ENCODE measurements around the gene FAM13A. TPM values are rescaled to one million over a fixed set of nuclear protein-coding genes. Genes with fewer than 3 reads are reported as not detected.

Gene FAM13A
- total RNA-seq, 2 experiments from 2014 or later: 9.6 to 10.2 TPM

- intact Hi-C loops (cut with DNase I, micrococcal nuclease): no loop called here
- H3K9me3 ChIP-seq (ENCODE audit: control insufficient read depth in 1 of 2, insufficient read depth in 1 of 2, low read length in 2 of 2): no peaks in the 10 kb centered on the region
- Mint-ChIP-seq H3K4me1 (ENCODE audit: low read depth) (peaks cover 9% of the 10 kb centered on the region), H3K27me3 (no peaks in the 10 kb centered on the region), H3K36me3 (ENCODE audit: low read depth) (peaks cover 29% of the 10 kb centered on the region), H3K9me3 (no peaks in the 10 kb centered on the region), H3K27ac (no peak overlapping the region), H3K4me3 (no peak overlapping the region)
- H3K36me3 ChIP-seq (ENCODE audit: insufficient read depth, low read length): peaks cover 19% of the 10 kb centered on the region
- ATAC-seq (ENCODE audit: poor library complexity) (no peak), DNase-seq (no peak)
- TF ChIP-seq CTCF (IDR thresholded peaks at IDR 0.05): no peak
- ChIA-PET POLR2A (no interaction called here), CTCF (interaction anchor here (1.5 kb wide), 1 partner anchor 12 kb away, joined by 3 read pairs; no protein-coding TSS in a partner anchor)
- H3K27me3 ChIP-seq (ENCODE audit: control insufficient read depth in 1 of 2, insufficient read depth in 2 of 2, low read length in 2 of 2): no peaks in the 10 kb centered on the region
- peaks cover 2% of the 10 kb centered on the region for H3K4me1 ChIP-seq (ENCODE audit: insufficient read depth, low read length)
- H3K4me3 ChIP-seq (ENCODE audit: low read length): no peak overlapping the region
- H3K27ac ChIP-seq (ENCODE audit: low read depth in 1 of 2, low read length in 2 of 2): no peak overlapping the region
These were observed 313.3 kb downstream of the FAM13A start for GRCh38 chr4:88743696-88744095.

- Histone ChIP-seq H3K9me3 (ENCODE audit: control insufficient read depth in 1 of 2, insufficient read depth in 1 of 2, low read length in 2 of 2) (no peaks in the 10 kb centered on the region), H3K4me1 (ENCODE audit: insufficient read depth, low read length) (peaks cover 13% of the 10 kb centered on the region), H3K27ac (ENCODE audit: low read depth in 1 of 2, low read length in 2 of 2) (no peak overlapping the region), H3K36me3 (ENCODE audit: insufficient read depth, low read length) (peaks cover 13% of the 10 kb centered on the region), H3K27me3 (ENCODE audit: control insufficient read depth in 1 of 2, insufficient read depth in 2 of 2, low read length in 2 of 2) (no peaks in the 10 kb centered on the region), H3K4me3 (ENCODE audit: low read length) (no peak overlapping the region)
- no peak for TF ChIP-seq CTCF (IDR thresholded peaks at IDR 0.05)
- Mint-ChIP-seq H3K9me3 (no peaks in the 10 kb centered on the region), H3K4me1 (ENCODE audit: low read depth) (peaks cover 20% of the 10 kb centered on the region), H3K36me3 (ENCODE audit: low read depth) (peaks cover 22% of the 10 kb centered on the region), H3K27ac (no peak overlapping the region), H3K27me3 (no peaks in the 10 kb centered on the region), H3K4me3 (no peak overlapping the region)
- CTCF ChIA-PET: no interaction called here
- DNase-seq: no peak
- intact Hi-C loops (cut with DNase I, micrococcal nuclease): no loop called here
- no peak for ATAC-seq (ENCODE audit: poor library complexity)
- POLR2A ChIA-PET: no interaction called here
These were observed 314.4 kb downstream of the FAM13A start for GRCh38 chr4:88742561-88742960.

GRCh38 chr4:88738180-88738579, 318.8 kb downstream of the FAM13A start:
- ChIA-PET CTCF (no interaction called here), POLR2A (interaction anchor here (0.8 to 1.6 kb wide), 2 partner anchors 9 to 63 kb away, joined by 3 to 6 read pairs; no protein-coding TSS in a partner anchor)
- no peaks in the 10 kb centered on the region for H3K27me3 ChIP-seq (ENCODE audit: control insufficient read depth in 1 of 2, insufficient read depth in 2 of 2, low read length in 2 of 2)
- ATAC-seq (ENCODE audit: poor library complexity) (no peak), DNase-seq (no peak)
- no peaks in the 10 kb centered on the region for H3K36me3 Mint-ChIP-seq (ENCODE audit: low read depth)
- intact Hi-C loops (cut with DNase I, micrococcal nuclease): no loop called here
- H3K36me3 ChIP-seq (ENCODE audit: insufficient read depth, low read length): peaks cover 5% of the 10 kb centered on the region
- no peak overlapping the region for H3K4me3 Mint-ChIP-seq
- peaks cover 17% of the 10 kb centered on the region for H3K4me1 ChIP-seq (ENCODE audit: insufficient read depth, low read length)
- TF ChIP-seq CTCF (IDR thresholded peaks at IDR 0.05): no peak
- H3K27ac Mint-ChIP-seq: peak overlapping the region; percentile 52
- no peaks in the 10 kb centered on the region for H3K27me3 Mint-ChIP-seq
- no peaks in the 10 kb centered on the region for H3K9me3 Mint-ChIP-seq
- no peak overlapping the region for H3K4me3 ChIP-seq (ENCODE audit: low read length)
- no peak overlapping the region for H3K27ac ChIP-seq (ENCODE audit: low read depth in 1 of 2, low read length in 2 of 2)
- peaks cover 33% of the 10 kb centered on the region for H3K4me1 Mint-ChIP-seq (ENCODE audit: low read depth)
- H3K9me3 ChIP-seq (ENCODE audit: control insufficient read depth in 1 of 2, insufficient read depth in 1 of 2, low read length in 2 of 2): no peaks in the 10 kb centered on the region
